Adipocyte (in vitro differentiated cells): ENCODE results near the gene LRTM2.

Experiments used
- DNase-seq: peaks from one replicate; pipeline ENCODE4 v3.0.0-alpha.2; 2015; ENCODE audit warnings: low read depth
- H3K27me3 ChIP-seq: replicated peaks from 2 replicates; pipeline ENCODE4 v1.7.0; 2013; ENCODE audit warnings: mild to moderate bottlenecking, low read length, moderate library complexity; ENCODE audit not compliant: control insufficient read depth, insufficient read depth
- H3K36me3 ChIP-seq: 2 replicates; pipeline ENCODE4 v1.7.0; 2013; ENCODE audit warnings: low read length, mild to moderate bottlenecking, moderate library complexity; ENCODE audit not compliant: control insufficient read depth, insufficient read depth, severe bottlenecking
- H3K4me1 ChIP-seq: 2 replicates; pipeline ENCODE4 v1.7.0; 2013; ENCODE audit warnings: mild to moderate bottlenecking, low read length, moderate library complexity; ENCODE audit not compliant: control insufficient read depth, insufficient read depth
- H3K4me3 ChIP-seq: 2 replicates; pipeline ENCODE4 v1.7.0; 2013; ENCODE audit warnings: mild to moderate bottlenecking, low read length, moderate library complexity
- H3K9ac ChIP-seq: 2 replicates; pipeline ENCODE4 v1.7.0; 2013; ENCODE audit warnings: mild to moderate bottlenecking, low read length, moderate library complexity
- H3K9me3 ChIP-seq: 2 replicates; pipeline ENCODE4 v1.7.0; 2013; ENCODE audit warnings: mild to moderate bottlenecking, low read length, moderate library complexity; ENCODE audit not compliant: control insufficient read depth

LRTM2 gene

GRCh38 chr12:1884651-1885050 is 64.3 kb downstream of the LRTM2 start:
- Histone ChIP-seq H3K9ac (no peak overlapping the region), H3K36me3 (no peaks in the 10 kb centered on the region), H3K4me3 (no peak overlapping the region), H3K4me1 (no peaks in the 10 kb centered on the region), H3K27me3 (peaks cover 71% of the 10 kb centered on the region), H3K9me3 (no peaks in the 10 kb centered on the region)
- no peak for DNase-seq

- peaks cover 66% of the 10 kb centered on the region for H3K27me3 ChIP-seq
- H3K9ac ChIP-seq: no peak overlapping the region
- H3K4me1 ChIP-seq: no peaks in the 10 kb centered on the region
- DNase-seq: no peak
- no peaks in the 10 kb centered on the region for H3K9me3 ChIP-seq
- H3K36me3 ChIP-seq: no peaks in the 10 kb centered on the region
- no peak overlapping the region for H3K4me3 ChIP-seq
Observed at GRCh38 chr12:1885082-1885596, 64.8 kb downstream of the LRTM2 start.

- H3K27me3 ChIP-seq: peaks cover 60% of the 10 kb centered on the region
- no peaks in the 10 kb centered on the region for H3K9me3 ChIP-seq
- no peak for DNase-seq
- H3K4me1 ChIP-seq: no peaks in the 10 kb centered on the region
- H3K9ac ChIP-seq: no peak overlapping the region
- H3K4me3 ChIP-seq: no peak overlapping the region
- no peaks in the 10 kb centered on the region for H3K36me3 ChIP-seq
Observed at GRCh38 chr12:1885599-1886245, 65.4 kb downstream of the LRTM2 start.
